ENCODE results near the gene ZG16B.
A peak's percentile ranks its signal among the peaks of the same experiment; 100 is the strongest.

The ZG16B gene

DNA sequence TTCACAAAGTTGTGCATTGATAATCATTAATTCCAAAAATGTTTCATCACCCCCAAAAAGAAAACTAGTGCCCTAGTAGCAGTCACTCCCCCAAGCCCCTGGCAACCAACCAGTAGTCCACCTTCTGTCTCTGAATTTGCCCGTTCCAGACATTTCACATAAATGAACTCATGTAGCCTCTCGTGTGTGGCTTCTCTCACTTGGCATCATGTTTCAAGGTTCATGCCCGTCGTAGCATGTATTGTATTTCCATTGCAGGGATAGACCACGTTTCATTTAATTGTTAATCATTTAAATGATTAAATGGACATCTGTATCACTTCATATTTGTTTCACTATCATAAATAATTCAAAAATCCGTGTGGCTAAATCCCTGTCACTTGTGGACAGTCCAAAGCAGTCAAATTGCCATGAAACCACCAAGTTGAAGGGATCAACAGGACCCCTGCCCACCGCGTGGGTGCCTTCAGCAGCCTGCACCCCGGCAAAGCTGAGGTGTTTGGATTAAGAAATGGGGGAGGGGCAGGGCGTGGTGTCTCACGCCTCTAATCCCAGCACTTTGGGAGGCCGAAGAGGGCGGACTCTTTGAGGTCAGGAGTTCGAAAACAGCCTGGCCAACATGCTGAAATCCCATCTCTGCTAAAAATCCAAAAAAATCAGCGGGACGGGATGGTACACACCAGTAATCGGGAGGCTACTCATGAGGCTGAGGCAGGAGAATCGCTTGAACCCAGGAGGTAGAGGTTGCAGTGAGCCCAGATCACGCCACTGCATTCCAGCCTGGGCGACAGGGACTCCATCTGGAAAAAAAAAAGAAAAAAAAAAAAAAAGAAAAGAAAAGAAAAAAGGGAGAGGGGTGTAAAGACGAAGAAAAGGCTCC lies 44.2 kb downstream of the ZG16B start:
- DNase-seq = no peak

DNA sequence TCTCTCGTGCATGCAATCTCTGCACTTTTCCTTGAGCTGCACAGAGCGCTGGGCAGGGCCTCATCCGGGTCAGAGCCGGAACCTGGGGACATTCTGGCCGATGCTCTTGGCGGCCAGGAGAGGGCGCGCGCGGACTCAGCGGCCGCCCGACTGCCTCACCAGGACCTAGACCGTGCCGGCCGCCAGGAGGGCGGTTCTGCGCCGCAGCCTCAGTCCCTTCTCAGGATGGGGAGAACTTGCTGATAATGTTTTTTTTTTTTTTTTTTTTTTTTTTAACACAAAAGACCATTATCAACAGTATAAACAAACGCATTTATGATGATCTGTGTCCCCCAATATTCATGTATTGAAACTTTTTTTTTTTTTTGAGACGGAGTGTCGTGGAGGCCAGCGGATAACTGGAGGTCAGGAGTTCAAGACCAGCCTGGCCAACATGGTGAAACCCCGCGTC lies 44.8 kb downstream of the ZG16B start:
- DNase-seq = peak; percentile 66

DNA sequence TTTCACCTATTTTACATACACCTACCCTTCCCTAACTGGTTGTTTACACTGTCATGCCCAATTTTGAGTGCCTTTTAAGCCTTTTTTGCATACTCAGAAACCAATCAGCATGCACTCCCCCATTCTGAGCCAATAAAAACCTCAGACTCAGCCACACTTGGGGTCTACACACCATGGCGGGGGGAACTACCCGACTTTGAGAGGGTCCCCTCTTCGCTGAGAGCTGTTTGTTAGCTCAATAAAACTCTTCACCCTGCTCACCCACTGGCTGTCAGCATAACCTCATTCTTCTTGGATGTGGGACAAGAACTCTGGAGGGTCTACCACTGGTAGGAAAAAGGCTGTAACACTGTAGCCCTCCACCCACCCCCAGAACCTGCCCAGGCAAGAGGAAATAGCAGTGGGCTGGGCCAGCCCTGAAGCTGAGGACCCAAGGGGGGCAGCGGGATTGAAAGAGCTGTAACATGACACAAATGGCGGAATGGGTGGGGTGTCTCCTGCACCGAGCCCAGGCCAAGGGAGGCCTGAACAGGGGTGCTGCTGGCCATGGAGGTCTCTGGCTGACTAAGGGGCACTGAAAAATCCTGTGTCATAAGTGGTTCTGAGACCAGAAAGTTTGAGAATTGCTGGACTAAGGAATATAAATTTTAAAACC lies 49.9 kb downstream of the ZG16B start:
- DNase-seq = no peak
